ENCODE measurements around the gene IQCN.

The IQCN gene

GRCh38 chr19:18291590-18292461 is 17.6 kb upstream of the IQCN start:
- no peaks in the 10 kb centered on the region for H3K36me3 ChIP-seq (ENCODE audit: low read depth)
- no peak for TF ChIP-seq CTCF (IDR thresholded peaks at IDR 0.05; ENCODE audit: poor library complexity, severe bottlenecking)
- H3K27ac ChIP-seq (ENCODE audit: poor library complexity, severe bottlenecking), result peak overlapping the region; percentile 64
- H3K4me1 ChIP-seq (ENCODE audit: insufficient read depth, poor library complexity, severe bottlenecking), result peaks cover 6% of the 10 kb centered on the region
- H3K9me3 ChIP-seq (ENCODE audit: severe bottlenecking), result no peaks in the 10 kb centered on the region
- H3K27me3 ChIP-seq (ENCODE audit: insufficient read depth, poor library complexity, severe bottlenecking), result no peaks in the 10 kb centered on the region
- peak overlapping the region; percentile 31 for H3K4me3 ChIP-seq (ENCODE audit: severe bottlenecking)
- ATAC-seq (ENCODE audit: low read depth), result peak; percentile 65
- DNase-seq (ENCODE audit: low spot score), result no peak

- H3K27ac ChIP-seq (ENCODE audit: poor library complexity, severe bottlenecking), result peak overlapping the region; percentile 64
- ATAC-seq (ENCODE audit: low read depth), result no peak
- no peak for DNase-seq (ENCODE audit: low spot score)
- no peaks in the 10 kb centered on the region for H3K36me3 ChIP-seq (ENCODE audit: low read depth)
- no peak overlapping the region for H3K4me3 ChIP-seq (ENCODE audit: severe bottlenecking)
- TF ChIP-seq CTCF (IDR thresholded peaks at IDR 0.05; ENCODE audit: poor library complexity, severe bottlenecking), result no peak
- H3K9me3 ChIP-seq (ENCODE audit: severe bottlenecking), result no peaks in the 10 kb centered on the region
- no peaks in the 10 kb centered on the region for H3K27me3 ChIP-seq (ENCODE audit: insufficient read depth, poor library complexity, severe bottlenecking)
- H3K4me1 ChIP-seq (ENCODE audit: insufficient read depth, poor library complexity, severe bottlenecking), result peaks cover 6% of the 10 kb centered on the region
Measured at GRCh38 chr19:18291019-18291524, 16.8 kb upstream of the IQCN start.

GRCh38 chr19:18290302-18291018 is 16.2 kb upstream of the IQCN start:
- H3K9me3 ChIP-seq (ENCODE audit: severe bottlenecking), result no peaks in the 10 kb centered on the region
- no peaks in the 10 kb centered on the region for H3K27me3 ChIP-seq (ENCODE audit: insufficient read depth, poor library complexity, severe bottlenecking)
- no peak overlapping the region for H3K4me3 ChIP-seq (ENCODE audit: severe bottlenecking)
- H3K36me3 ChIP-seq (ENCODE audit: low read depth), result no peaks in the 10 kb centered on the region
- peaks cover 6% of the 10 kb centered on the region for H3K4me1 ChIP-seq (ENCODE audit: insufficient read depth, poor library complexity, severe bottlenecking)
- ATAC-seq (ENCODE audit: low read depth), result no peak
- no peak overlapping the region for H3K27ac ChIP-seq (ENCODE audit: poor library complexity, severe bottlenecking)
- no peak for TF ChIP-seq CTCF (IDR thresholded peaks at IDR 0.05; ENCODE audit: poor library complexity, severe bottlenecking)
- DNase-seq (ENCODE audit: low spot score), result no peak

GRCh38 chr19:18289471-18290301 is 15.4 kb upstream of the IQCN start:
- no peak for TF ChIP-seq CTCF (IDR thresholded peaks at IDR 0.05; ENCODE audit: poor library complexity, severe bottlenecking)
- Histone ChIP-seq H3K27me3 (ENCODE audit: insufficient read depth, poor library complexity, severe bottlenecking) (no peaks in the 10 kb centered on the region), H3K4me1 (ENCODE audit: insufficient read depth, poor library complexity, severe bottlenecking) (peaks cover 6% of the 10 kb centered on the region), H3K27ac (ENCODE audit: poor library complexity, severe bottlenecking) (no peak overlapping the region), H3K4me3 (ENCODE audit: severe bottlenecking) (no peak overlapping the region), H3K36me3 (ENCODE audit: low read depth) (no peaks in the 10 kb centered on the region), H3K9me3 (ENCODE audit: severe bottlenecking) (no peaks in the 10 kb centered on the region)
- ATAC-seq (ENCODE audit: low read depth) (no peak), DNase-seq (ENCODE audit: low spot score) (no peak)

Measured in RWPE2 (cell line).